Pancreas (tissue), 10 donors: ENCODE measurements around the gene PRIMA1. TPM values are rescaled to one million over a fixed set of nuclear protein-coding genes. Genes with fewer than 3 reads are reported as not detected.

Experiments used
- ATAC-seq, 4 donors: fragments of 200-7000 bp; cut with Tn5 transposase; one replicate each; pipeline versions ENCODE4 v1.8.0 to v1.9.1; 2020; ENCODE audit warnings: mild to moderate bottlenecking in 4 of 4, moderate library complexity in 4 of 4
- DNase-seq, 6 donors: peaks; one replicate each; pipeline ENCODE4 v3.0.0-alpha.2; 2020
- FAIRE-seq: peaks from 2 replicates; lab custom pipeline; 2012; peaks lifted over from hg19 to GRCh38; lab: Jason Lieb, UNC
- H3K27ac ChIP-seq, 4 donors: fragments of 200-600 bp; sonication (generic); 1 replicate in 3 of 4; 2 replicates in 1 of 4; pipeline versions ENCODE4 v1.5.0 to v1.8.0; 2020
- H3K27me3 ChIP-seq, 4 donors: fragments of 200-600 bp; one replicate each; pipeline ENCODE4 v1.8.0; 2021
- H3K36me3 ChIP-seq, 3 donors: fragments of 200-600 bp; sonication (generic) in 1 of 3; one replicate each; pipeline versions ENCODE4 v1.5.0 to v1.8.0; 2020 to 2021
- H3K4me1 ChIP-seq, 3 donors: fragments of 200-600 bp; one replicate each; pipeline ENCODE4 v1.8.0; 2021
- H3K4me3 ChIP-seq, 4 donors: fragments of 200-600 bp; sonication (generic) in 2 of 4; one replicate each; pipeline versions ENCODE4 v1.5.0 to v1.8.0; 2020 to 2021
- H3K9me3 ChIP-seq, 4 donors: fragments of 200-600 bp; one replicate each; pipeline ENCODE4 v1.8.0; 2021
- WGBS, 2 donors: extraction: QIAGEN DNeasy Blood & Tissue Kit; methylation state at CpG; one replicate each; pipeline ENCODE4 v1.1.7; 2013; 5-methylcytosine and 5-hydroxymethylcytosine counted together
- intact Hi-C, 3 donors: fragments of 100-400 bp; cut with DNase I; formaldehyde crosslinking; loops; one replicate each; pipeline versions ENCODE4 v1.11.1 to v1.14.2; 2022
- polyA plus RNA-seq, 2 donors: library from polyadenylated mRNA; stranded (reverse); fragments of 200-250 nt; gene quantifications; one replicate each; pipeline ENCODE4 v1.2.3, GENCODE V29; 2013
- total RNA-seq, 6 donors: library from RNA; stranded (reverse); fragmentation: NEBNext Ultra II Directional in 4 of 6; extraction: Animal tissue kit (Norgen Biotek cat#: 25700) in 4 of 6; gene quantifications; one replicate each; pipeline versions ENCODE4 v1.2.1 to v1.2.4, GENCODE V29; 2021 to 2023
- TF ChIP-seq, protein P1 (sequence below), 4 donors: fragments of 200-600 bp; sonication (generic) in 3 of 4; IDR thresholded peaks; one replicate each; pipeline versions ENCODE4 v1.5.0 to v1.8.0; 2021; ENCODE audit warnings: antibody characterized with exemption in 4 of 4
- donor health status: healthy with polysubstance abuse.
- donor health status: DM: no; HTN: no; CAD: no; lungs with moderate emphysema.
- donor health status: DM: no; HTN: no; CAD: no.
- donor health status: control.
- donor health status: control.
- donor health status: Bipolar disorder and iron deficiency.
- donor health status: DM: yes; HTN: yes; CAD: no.
- donor health status: DM: no; HTN: no; CAD: no.
- donor health status: DM: no; HTN: no; CAD: no.
- donor health status: DM: yes; HTN: yes; CAD: no.

PRIMA1 gene
- total and polyA plus RNA-seq, 8 donors, result 0.27 to 0.61 (median 0.33) TPM

DNA sequence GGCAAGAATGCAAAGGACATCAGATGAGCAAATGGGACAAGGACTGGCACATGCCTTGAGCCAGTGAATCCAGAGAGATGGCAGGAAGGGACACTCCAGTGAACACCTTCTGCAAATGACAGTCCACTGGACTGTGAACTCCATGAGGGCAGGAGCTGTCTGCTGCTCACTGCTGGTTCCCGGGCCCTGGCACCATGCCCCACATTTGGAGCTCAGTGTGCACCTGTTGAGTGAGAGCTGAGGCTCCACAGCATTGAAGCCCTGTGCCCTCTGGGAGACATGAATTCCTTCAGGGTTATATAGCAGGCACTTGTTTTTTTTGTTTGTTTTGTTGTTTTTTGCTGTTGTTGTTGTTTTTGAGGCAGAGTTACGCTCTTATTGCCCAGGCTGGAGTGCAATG is 13.1 kb downstream of the PRIMA1 start:
- ATAC-seq (no peak), FAIRE-seq (no peak), DNase-seq (no peak)
- Histone ChIP-seq H3K36me3 (no peaks in the 10 kb centered on the region), H3K27ac (no peak overlapping the region), H3K4me3 (no peak overlapping the region), H3K27me3 (no peaks in the 10 kb centered on the region), H3K4me1 (no peaks in the 10 kb centered on the region), H3K9me3 (no peaks in the 10 kb centered on the region)
- TF ChIP-seq, protein P1, sequence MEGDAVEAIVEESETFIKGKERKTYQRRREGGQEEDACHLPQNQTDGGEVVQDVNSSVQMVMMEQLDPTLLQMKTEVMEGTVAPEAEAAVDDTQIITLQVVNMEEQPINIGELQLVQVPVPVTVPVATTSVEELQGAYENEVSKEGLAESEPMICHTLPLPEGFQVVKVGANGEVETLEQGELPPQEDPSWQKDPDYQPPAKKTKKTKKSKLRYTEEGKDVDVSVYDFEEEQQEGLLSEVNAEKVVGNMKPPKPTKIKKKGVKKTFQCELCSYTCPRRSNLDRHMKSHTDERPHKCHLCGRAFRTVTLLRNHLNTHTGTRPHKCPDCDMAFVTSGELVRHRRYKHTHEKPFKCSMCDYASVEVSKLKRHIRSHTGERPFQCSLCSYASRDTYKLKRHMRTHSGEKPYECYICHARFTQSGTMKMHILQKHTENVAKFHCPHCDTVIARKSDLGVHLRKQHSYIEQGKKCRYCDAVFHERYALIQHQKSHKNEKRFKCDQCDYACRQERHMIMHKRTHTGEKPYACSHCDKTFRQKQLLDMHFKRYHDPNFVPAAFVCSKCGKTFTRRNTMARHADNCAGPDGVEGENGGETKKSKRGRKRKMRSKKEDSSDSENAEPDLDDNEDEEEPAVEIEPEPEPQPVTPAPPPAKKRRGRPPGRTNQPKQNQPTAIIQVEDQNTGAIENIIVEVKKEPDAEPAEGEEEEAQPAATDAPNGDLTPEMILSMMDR (IDR thresholded peaks at IDR 0.05), result no peak
- intact Hi-C loops, result no loop called here
- 81 to 98% methylated on average over 2 of the region's 2 CpGs for WGBS, 2 donors

DNA sequence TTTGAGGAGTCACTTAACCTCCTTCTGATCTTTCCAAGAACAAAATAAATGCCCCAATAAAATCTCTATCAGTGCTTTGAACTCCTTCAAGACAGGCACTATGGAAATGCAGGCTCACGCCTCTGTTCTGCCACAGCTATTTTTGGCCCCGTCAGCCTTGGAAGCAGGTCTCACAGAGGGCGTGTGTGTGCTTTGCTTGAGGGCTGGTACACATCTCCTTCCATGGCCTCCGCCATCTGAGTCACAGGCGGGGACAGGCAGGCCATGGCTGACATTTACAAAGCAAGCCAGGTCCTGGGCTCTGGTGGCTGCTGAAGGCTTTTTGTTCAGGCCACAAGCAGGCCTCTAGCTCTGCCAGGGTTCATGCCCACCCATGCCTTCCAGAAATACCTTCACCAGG is 16.0 kb downstream of the PRIMA1 start:
- Histone ChIP-seq H3K36me3 (no peaks in the 10 kb centered on the region), H3K9me3 (no peaks in the 10 kb centered on the region), H3K27ac (no peak overlapping the region), H3K4me3 (no peak overlapping the region), H3K4me1 (no peaks in the 10 kb centered on the region), H3K27me3 (no peaks in the 10 kb centered on the region)
- DNase-seq (no peak), FAIRE-seq (no peak), ATAC-seq (peak in 1 of 4 donors; percentile 19)
- WGBS, 2 donors, result 70 to 79% methylated on average over 5 of the region's 5 CpGs
- TF ChIP-seq, protein P1 (IDR thresholded peaks at IDR 0.05), result no peak
- intact Hi-C loops, result no loop called here

DNA sequence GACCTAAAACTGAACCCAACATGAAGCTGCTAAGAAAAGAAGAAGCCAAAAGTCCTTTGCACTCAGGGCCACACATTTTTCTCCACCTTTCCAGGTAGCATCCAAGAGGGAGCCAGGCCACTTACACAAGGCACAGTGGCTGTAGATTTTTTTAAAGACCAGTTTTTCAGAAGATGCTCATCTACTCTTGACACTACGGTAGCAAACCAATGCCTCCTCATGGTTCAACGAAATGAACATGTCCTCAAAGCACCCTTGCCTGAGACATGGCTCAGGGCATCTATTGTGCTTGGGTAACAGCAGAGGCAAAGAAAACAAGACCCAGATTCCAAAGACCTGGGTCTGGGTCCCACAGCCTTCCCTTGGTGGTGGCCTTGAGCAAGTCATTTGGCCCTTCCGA is 22.3 kb downstream of the PRIMA1 start:
- no peak for DNase-seq
- no peaks in the 10 kb centered on the region for H3K4me1 ChIP-seq
- H3K27ac ChIP-seq, result no peak overlapping the region
- TF ChIP-seq, protein P1 (IDR thresholded peaks at IDR 0.05), result no peak
- ATAC-seq, result no peak
- 39 to 51% methylated on average over 3 of the region's 3 CpGs for WGBS, 2 donors
- FAIRE-seq, result no peak
- H3K27me3 ChIP-seq, result peaks cover 0 to 7% (median 0%) of the 10 kb centered on the region in 4 donors
- H3K9me3 ChIP-seq, result no peaks in the 10 kb centered on the region
- intact Hi-C loops, result no loop called here
- no peak overlapping the region for H3K4me3 ChIP-seq
- no peaks in the 10 kb centered on the region for H3K36me3 ChIP-seq

DNA sequence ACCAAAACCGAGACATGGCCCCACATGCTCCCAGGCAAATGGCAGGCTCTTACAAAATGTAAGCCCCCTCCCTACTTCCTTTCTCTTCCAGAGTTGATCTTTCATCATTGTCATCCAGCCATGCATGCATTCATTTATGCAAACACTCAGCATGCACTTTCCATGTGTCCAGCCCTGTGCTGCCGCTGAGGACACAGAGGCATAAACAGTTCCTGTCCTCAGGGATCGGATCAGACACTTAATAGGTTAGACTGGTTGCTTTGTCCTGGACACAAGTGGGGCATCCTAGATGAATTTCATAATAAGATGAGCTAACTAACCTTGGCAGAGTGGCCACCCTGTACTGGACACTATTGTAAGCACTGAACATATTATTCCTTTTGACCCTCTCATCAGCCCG is 23.1 kb downstream of the PRIMA1 start:
- H3K27ac ChIP-seq, result no peak overlapping the region
- ATAC-seq (no peak), DNase-seq (no peak), FAIRE-seq (no peak)
- intact Hi-C loops, result no loop called here
- 56 to 64% methylated on average over 4 of the region's 4 CpGs for WGBS, 2 donors
- TF ChIP-seq, protein P1 (IDR thresholded peaks at IDR 0.05), result no peak
- no peaks in the 10 kb centered on the region for H3K36me3 ChIP-seq
- peaks cover 0 to 7% (median 0%) of the 10 kb centered on the region in 4 donors for H3K27me3 ChIP-seq
- H3K4me1 ChIP-seq, result no peaks in the 10 kb centered on the region
- H3K9me3 ChIP-seq, result no peaks in the 10 kb centered on the region
- H3K4me3 ChIP-seq, result no peak overlapping the region

DNA sequence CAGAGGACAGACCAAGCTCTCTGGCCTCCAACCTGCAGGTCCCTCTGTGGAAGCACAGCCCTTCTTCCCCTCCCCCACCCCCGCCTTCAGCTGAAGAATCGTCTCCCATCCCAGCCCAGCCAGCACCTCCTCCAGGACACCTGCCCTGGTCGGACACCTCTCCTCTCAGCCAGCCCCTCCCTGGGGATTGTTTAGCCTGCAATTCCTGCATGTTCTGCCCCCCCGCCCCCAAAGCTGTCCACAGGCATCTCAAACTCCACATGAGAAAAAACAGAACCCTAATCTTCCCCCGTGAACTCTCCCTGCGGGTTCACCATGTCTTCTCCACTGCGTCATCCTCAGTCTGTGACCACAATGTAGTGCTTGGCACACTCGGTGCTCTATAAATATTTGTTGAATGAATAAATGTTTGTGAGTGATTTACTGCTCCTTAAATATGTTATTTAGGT is 24.1 kb downstream of the PRIMA1 start:
- Histone ChIP-seq H3K36me3 (no peaks in the 10 kb centered on the region), H3K4me1 (no peaks in the 10 kb centered on the region), H3K4me3 (no peak overlapping the region), H3K27me3 (peaks cover 0 to 7% (median 0%) of the 10 kb centered on the region in 4 donors), H3K9me3 (no peaks in the 10 kb centered on the region), H3K27ac (no peak overlapping the region)
- 22 to 25% methylated on average over 8 of the region's 8 CpGs for WGBS, 2 donors
- DNase-seq (no peak), FAIRE-seq (peak; percentile 23), ATAC-seq (peak in 1 of 4 donors; percentile 36)
- intact Hi-C loops, result no loop called here
- TF ChIP-seq, protein P1 (IDR thresholded peaks at IDR 0.05), result no peak
